Gastroesophageal sphincter (tissue), 3 donors: ENCODE measurements around the gene XPNPEP1.

Experiments
- EP300 ChIP-seq: sonication (generic); formaldehyde crosslinking; IDR thresholded peaks from one replicate; pipeline ENCODE4 v1.6.1; 2017; ENCODE audit warnings: antibody characterized with exemption, mild to moderate bottlenecking
- POLR2A ChIP-seq, 2 donors: fragments of 450-650 bp; IDR thresholded peaks; one replicate each; pipeline ENCODE4 v1.6.1; 2017; ENCODE audit warnings: antibody characterized with exemption in 2 of 2, mild to moderate bottlenecking in 2 of 2, moderate library complexity in 1 of 2
- POLR2AphosphoS5 ChIP-seq: sonication (generic); formaldehyde crosslinking; IDR thresholded peaks from one replicate; pipeline ENCODE4 v1.6.1; 2017; ENCODE audit warnings: antibody characterized with exemption
- TF ChIP-seq, protein P1 (sequence below), 4 experiments: fragments of 200-600 bp in 2 of 4; fragments of 450-650 bp in 2 of 4; sonication (generic) in 1 of 4; IDR thresholded peaks; one replicate each; pipeline ENCODE4 v1.5.1; 2017 to 2019; ENCODE audit warnings: antibody characterized with exemption in 4 of 4, mild to moderate bottlenecking in 2 of 4, moderate library complexity in 2 of 4

DNA sequence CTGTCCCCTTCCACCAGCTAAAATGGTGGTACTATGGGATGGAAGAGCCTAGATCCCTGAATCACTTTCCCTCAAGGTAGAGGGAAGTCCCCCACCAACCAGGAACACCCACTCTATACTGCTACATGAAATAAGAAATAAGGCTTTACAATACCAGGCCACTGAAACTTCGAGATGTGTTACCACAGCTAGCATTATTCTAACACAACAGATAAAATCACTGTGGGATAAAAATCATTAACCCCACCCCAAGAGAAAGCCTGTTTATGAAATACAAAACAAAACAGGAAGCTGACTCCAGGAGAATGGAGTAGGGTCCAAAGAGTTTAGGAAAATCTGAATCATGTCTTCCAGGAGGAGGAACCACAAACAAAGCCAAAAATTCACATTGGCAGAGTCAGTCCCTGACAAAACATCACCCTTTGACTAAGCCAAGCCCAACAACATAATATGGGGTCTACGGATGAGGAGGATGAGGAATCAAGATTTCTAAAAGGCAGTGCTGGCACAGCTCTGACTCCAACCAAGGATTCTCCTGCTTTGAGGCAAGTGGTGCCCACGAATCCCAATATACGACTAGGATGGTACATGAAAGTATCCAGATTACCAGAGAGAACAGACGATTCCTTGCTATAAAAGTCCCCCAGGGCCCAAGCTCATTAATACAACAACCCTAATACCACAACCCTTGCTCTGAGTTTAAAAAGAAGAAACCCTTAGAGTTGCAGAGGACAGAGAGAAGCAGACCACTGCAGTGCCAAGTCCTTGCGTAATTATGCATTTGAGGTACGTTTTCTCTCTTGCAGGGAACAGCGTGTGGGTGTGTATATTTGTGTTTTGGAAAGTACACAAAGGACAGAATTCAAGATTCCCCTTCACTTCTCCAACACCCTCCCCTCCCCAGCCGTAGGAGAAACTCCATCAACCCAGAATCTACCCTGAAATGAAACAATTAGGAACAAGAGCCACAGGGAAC lies 23.7 kb downstream of the XPNPEP1 start:
- TF ChIP-seq, protein P1, sequence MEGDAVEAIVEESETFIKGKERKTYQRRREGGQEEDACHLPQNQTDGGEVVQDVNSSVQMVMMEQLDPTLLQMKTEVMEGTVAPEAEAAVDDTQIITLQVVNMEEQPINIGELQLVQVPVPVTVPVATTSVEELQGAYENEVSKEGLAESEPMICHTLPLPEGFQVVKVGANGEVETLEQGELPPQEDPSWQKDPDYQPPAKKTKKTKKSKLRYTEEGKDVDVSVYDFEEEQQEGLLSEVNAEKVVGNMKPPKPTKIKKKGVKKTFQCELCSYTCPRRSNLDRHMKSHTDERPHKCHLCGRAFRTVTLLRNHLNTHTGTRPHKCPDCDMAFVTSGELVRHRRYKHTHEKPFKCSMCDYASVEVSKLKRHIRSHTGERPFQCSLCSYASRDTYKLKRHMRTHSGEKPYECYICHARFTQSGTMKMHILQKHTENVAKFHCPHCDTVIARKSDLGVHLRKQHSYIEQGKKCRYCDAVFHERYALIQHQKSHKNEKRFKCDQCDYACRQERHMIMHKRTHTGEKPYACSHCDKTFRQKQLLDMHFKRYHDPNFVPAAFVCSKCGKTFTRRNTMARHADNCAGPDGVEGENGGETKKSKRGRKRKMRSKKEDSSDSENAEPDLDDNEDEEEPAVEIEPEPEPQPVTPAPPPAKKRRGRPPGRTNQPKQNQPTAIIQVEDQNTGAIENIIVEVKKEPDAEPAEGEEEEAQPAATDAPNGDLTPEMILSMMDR (IDR thresholded peaks at IDR 0.05), result no peak
- no peak for TF ChIP-seq POLR2A (IDR thresholded peaks at IDR 0.05)
- peak; percentile 64 for TF ChIP-seq POLR2AphosphoS5
- no peak for TF ChIP-seq EP300
